KMS-11 (cell line): ENCODE results near the gene TEX35.

ENCODE experiments used
- H2AFZ ChIP-seq: fragments of 200-600 bp; sonication (generic); 2 replicates; pipeline ENCODE4 v1.6.1; 2016; ENCODE audit warnings: antibody characterized with exemption, mixed run types, low read depth
- H3K27ac ChIP-seq: fragments of 200-600 bp; sonication (generic); 2 replicates; pipeline ENCODE4 v1.6.1; 2016; ENCODE audit warnings: mild to moderate bottlenecking, mixed run types
- H3K27me3 ChIP-seq: fragments of 200-600 bp; sonication (generic); 2 replicates; pipeline ENCODE4 v1.6.1; 2017; ENCODE audit warnings: mild to moderate bottlenecking, low read depth, mixed run types, moderate library complexity; ENCODE audit not compliant: insufficient read depth
- H3K36me3 ChIP-seq: fragments of 200-600 bp; sonication (generic); 2 replicates; pipeline ENCODE4 v1.6.1; 2017; ENCODE audit warnings: mild to moderate bottlenecking, mixed run types; ENCODE audit not compliant: insufficient read depth
- H3K4me1 ChIP-seq: fragments of 200-600 bp; sonication (generic); 2 replicates; pipeline ENCODE4 v1.6.1; 2016; ENCODE audit warnings: mild to moderate bottlenecking, low read depth, mixed run types; ENCODE audit not compliant: poor library complexity, severe bottlenecking
- H3K4me2 ChIP-seq: fragments of 200-600 bp; sonication (generic); 2 replicates; pipeline ENCODE4 v1.7.0; 2016; ENCODE audit warnings: mild to moderate bottlenecking, mixed run types
- H3K4me3 ChIP-seq: fragments of 200-600 bp; sonication (generic); IDR thresholded peaks from 2 replicates; pipeline ENCODE4 v1.6.1; 2017; ENCODE audit warnings: low read depth, low read length, mixed read lengths; ENCODE audit not compliant: insufficient read depth
- H3K79me2 ChIP-seq: fragments of 200-600 bp; sonication (generic); 2 replicates; pipeline ENCODE4 v1.6.1; 2016; ENCODE audit warnings: low read depth, mixed run types; ENCODE audit not compliant: insufficient read depth
- H3K9ac ChIP-seq: fragments of 200-600 bp; sonication (generic); 2 replicates; pipeline ENCODE4 v1.6.1; 2016; ENCODE audit warnings: mild to moderate bottlenecking, mixed run types
- H4K20me1 ChIP-seq: fragments of 200-600 bp; sonication (generic); 2 replicates; pipeline ENCODE4 v1.6.1; 2016; ENCODE audit warnings: mild to moderate bottlenecking, mixed run types; ENCODE audit not compliant: insufficient read depth
- TF ChIP-seq, protein P1 (sequence below): fragments of 200-600 bp; sonication (generic); conservative IDR thresholded peaks from 2 replicates; pipeline ENCODE4 v1.6.1; 2017; ENCODE audit warnings: low read depth, mild to moderate bottlenecking, antibody characterized with exemption, low read length, moderate library complexity, mixed read lengths

TEX35 gene

DNA sequence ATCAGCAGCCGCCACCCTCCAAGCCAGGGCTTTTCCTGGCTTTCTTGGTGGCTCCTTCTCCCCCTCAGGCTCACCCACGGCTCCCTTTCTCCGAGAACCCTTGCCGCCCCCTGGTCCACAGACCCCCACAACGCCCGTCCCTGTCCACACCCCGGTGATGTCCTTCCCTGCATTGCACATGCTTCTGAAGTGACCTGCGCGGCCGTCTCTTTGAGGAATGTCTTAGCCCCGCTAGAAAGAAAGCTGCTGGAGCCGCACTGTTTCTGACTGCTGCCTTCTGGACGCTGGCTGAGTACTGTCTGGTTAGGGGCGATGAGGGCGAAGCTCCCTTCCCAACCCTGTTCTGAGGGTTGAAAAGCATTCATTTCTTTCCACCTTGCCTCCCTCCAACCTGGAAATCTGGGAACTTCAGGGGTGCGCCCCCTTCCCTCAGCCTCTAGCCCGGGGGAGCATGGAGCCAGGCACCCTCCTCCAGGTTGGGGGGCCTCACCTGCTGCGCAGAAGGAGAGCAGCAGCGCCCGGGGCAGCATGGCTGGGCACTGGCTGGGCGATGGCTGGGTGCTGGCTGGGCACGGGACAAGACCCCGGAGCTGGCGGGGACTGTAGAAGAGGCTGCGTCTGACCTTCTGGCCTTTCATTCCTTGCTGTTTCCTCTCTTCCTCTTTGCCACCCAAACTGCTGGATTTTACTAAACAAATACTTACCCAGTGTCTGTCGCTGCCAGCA lies 16.3 kb upstream of the TEX35 start, which contains the start of gene CLEC20A:
CLEC20A (minus strand) TSS at position 555 of the 726 bp plus-strand sequence; CDS start at position 530, 25 bp downstream.
- no peak within 1 kb of the TSS for H3K27ac ChIP-seq
- no peaks in the 10 kb centered on the region for H4K20me1 ChIP-seq
- no peaks in the 10 kb centered on the region for H3K27me3 ChIP-seq
- H2AFZ ChIP-seq, result no peak within 1 kb of the TSS
- no peak within 1 kb of the TSS for H3K4me2 ChIP-seq
- no peaks in the 10 kb centered on the region for H3K36me3 ChIP-seq
- H3K4me1 ChIP-seq, result no peaks in the 10 kb centered on the region
- no peak within 1 kb of the TSS for H3K9ac ChIP-seq
- no peak within 1 kb of the TSS for H3K4me3 ChIP-seq
- no peaks in the 10 kb centered on the region for H3K79me2 ChIP-seq
- TF ChIP-seq, protein P1, sequence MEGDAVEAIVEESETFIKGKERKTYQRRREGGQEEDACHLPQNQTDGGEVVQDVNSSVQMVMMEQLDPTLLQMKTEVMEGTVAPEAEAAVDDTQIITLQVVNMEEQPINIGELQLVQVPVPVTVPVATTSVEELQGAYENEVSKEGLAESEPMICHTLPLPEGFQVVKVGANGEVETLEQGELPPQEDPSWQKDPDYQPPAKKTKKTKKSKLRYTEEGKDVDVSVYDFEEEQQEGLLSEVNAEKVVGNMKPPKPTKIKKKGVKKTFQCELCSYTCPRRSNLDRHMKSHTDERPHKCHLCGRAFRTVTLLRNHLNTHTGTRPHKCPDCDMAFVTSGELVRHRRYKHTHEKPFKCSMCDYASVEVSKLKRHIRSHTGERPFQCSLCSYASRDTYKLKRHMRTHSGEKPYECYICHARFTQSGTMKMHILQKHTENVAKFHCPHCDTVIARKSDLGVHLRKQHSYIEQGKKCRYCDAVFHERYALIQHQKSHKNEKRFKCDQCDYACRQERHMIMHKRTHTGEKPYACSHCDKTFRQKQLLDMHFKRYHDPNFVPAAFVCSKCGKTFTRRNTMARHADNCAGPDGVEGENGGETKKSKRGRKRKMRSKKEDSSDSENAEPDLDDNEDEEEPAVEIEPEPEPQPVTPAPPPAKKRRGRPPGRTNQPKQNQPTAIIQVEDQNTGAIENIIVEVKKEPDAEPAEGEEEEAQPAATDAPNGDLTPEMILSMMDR, result no peak

DNA sequence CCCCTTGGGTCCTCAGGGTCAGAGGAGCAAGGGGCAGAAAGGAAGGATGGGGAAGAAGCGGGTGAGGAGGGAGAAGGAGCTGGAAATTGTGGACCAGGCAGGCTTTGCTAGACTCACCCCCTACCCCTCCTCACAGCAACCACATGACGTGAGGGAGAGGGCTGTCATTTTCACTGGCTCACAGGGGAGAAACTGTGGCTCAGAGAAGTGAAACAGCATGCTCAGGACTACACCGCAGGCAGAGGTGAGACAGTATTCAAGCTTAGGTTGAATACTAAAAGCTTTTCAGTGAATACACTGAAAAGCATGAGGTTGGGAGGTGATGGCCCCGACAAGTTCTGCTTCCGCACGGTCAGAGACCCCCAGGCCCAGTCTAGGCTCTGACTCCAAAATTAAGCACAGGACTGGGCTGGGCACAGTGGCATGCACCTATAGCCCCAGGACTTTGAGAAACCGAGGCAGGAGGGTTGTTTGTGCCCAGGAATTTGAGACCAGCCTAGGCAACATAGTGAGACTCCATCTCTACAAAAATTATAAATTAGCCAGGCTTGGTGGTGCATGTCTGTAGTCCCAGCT lies 14.9 kb upstream of the TEX35 start:
- Histone ChIP-seq H3K79me2 (no peaks in the 10 kb centered on the region), H3K27me3 (no peaks in the 10 kb centered on the region), H4K20me1 (no peaks in the 10 kb centered on the region), H3K4me2 (no peak overlapping the region), H2AFZ (no peak overlapping the region), H3K9ac (no peak overlapping the region), H3K4me3 (no peak overlapping the region), H3K27ac (no peak overlapping the region), H3K36me3 (no peaks in the 10 kb centered on the region), H3K4me1 (no peaks in the 10 kb centered on the region)
- TF ChIP-seq, protein P1, result no peak

DNA sequence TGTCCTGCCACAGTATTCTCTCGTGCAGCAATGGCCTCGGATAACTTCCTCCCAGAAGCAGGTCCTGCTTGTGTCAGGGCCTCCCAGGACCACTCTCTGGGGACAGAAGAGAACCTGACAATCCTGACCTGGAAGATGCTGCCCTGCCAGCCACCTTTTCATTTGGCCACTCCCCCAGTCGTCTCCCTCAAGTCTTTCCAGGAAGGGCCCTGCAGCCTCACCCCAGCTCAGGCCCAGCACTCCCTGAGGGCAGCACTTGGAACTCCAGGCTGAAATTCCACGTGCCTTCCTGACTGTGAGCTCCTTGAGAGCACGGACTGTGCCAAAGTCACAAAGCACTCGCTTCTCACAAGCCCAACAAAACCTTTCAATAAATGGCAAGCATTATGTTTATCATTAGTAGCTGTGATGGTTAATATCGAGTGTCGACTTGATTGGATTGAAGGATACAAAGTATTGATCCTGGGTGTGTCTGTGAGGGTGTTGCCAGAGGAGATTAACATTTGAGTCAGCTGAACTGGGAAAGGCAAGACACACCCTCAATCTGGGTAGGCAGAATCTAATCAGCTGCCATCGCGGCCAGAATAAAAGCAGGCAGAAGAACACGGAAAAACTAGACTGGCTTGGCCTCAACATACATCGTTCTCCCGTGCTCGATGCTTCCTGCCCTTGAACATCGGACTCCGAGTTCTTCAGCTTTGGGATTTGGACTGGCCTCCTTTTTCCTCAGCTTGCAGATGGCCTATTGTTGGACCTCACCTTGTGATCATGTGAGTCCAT lies 13.8 kb upstream of the TEX35 start:
- no peak overlapping the region for H3K4me2 ChIP-seq
- no peak overlapping the region for H3K27ac ChIP-seq
- H3K4me3 ChIP-seq, result no peak overlapping the region
- TF ChIP-seq, protein P1, result no peak
- no peaks in the 10 kb centered on the region for H3K36me3 ChIP-seq
- H2AFZ ChIP-seq, result no peak overlapping the region
- no peak overlapping the region for H3K9ac ChIP-seq
- H3K4me1 ChIP-seq, result no peaks in the 10 kb centered on the region
- no peaks in the 10 kb centered on the region for H4K20me1 ChIP-seq
- H3K27me3 ChIP-seq, result no peaks in the 10 kb centered on the region
- H3K79me2 ChIP-seq, result no peaks in the 10 kb centered on the region

- Histone ChIP-seq H3K4me1 (no peaks in the 10 kb centered on the region), H3K36me3 (no peaks in the 10 kb centered on the region), H3K9ac (no peak overlapping the region), H3K79me2 (no peaks in the 10 kb centered on the region), H3K27ac (no peak overlapping the region), H3K27me3 (no peaks in the 10 kb centered on the region), H2AFZ (no peak overlapping the region), H3K4me3 (no peak overlapping the region), H4K20me1 (no peaks in the 10 kb centered on the region), H3K4me2 (no peak overlapping the region)
- TF ChIP-seq, protein P1, result no peak
Observed at GRCh38 chr1:178500091-178500770, 12.7 kb upstream of the TEX35 start.
